Upper lobe of left lung (tissue), 4 donors: ENCODE measurements around the gene RAB40B.

Experiments
- POLR2A ChIP-seq, 4 donors: fragments of 450-650 bp; IDR thresholded peaks; one replicate each; pipeline ENCODE4 v1.5.1; 2016 to 2017; ENCODE audit warnings: antibody characterized with exemption in 4 of 4, mild to moderate bottlenecking in 2 of 4
- TF ChIP-seq, protein P1 (sequence below), 6 experiments: fragments of 450-650 bp in 4 of 6; fragments of 200-600 bp in 2 of 6; sonication (generic) in 2 of 6; IDR thresholded peaks; one replicate each; pipeline ENCODE4 v1.5.1; 2016 to 2019; ENCODE audit warnings: antibody characterized with exemption in 6 of 6

DNA sequence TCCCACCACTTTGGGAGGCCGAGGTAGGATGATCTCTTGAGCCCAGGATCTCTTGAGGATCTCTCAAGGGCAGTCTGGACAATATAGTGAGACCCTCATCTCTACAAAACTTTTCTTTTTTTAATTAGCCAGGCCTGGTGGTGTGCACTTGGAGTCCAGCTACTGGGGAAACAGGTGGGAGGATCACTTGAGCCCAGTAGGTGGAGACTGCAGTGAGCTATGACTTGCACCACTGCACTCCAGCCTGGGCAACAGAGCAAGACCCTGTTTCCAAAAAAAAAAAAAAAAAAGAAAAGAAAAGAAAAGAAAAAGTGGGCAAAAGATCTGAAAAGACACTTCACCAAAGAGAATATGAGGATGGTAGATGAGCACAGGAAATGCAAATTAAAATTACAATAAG is 15.0 kb downstream of the RAB40B start:
- no peak for TF ChIP-seq POLR2A (IDR thresholded peaks at IDR 0.05)
- TF ChIP-seq, protein P1, sequence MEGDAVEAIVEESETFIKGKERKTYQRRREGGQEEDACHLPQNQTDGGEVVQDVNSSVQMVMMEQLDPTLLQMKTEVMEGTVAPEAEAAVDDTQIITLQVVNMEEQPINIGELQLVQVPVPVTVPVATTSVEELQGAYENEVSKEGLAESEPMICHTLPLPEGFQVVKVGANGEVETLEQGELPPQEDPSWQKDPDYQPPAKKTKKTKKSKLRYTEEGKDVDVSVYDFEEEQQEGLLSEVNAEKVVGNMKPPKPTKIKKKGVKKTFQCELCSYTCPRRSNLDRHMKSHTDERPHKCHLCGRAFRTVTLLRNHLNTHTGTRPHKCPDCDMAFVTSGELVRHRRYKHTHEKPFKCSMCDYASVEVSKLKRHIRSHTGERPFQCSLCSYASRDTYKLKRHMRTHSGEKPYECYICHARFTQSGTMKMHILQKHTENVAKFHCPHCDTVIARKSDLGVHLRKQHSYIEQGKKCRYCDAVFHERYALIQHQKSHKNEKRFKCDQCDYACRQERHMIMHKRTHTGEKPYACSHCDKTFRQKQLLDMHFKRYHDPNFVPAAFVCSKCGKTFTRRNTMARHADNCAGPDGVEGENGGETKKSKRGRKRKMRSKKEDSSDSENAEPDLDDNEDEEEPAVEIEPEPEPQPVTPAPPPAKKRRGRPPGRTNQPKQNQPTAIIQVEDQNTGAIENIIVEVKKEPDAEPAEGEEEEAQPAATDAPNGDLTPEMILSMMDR (IDR thresholded peaks at IDR 0.05), result no peak
